ENCODE measurements around the gene USP27X.

- TF ChIP-seq CTCF (IDR thresholded peaks at IDR 0.05; ENCODE audit: insufficient read depth, low read depth, low read length) (peak; percentile 36), EZH2 (IDR thresholded peaks at IDR 0.05; ENCODE audit: insufficient read depth, low read length) (no peak)
These were observed 2.5 kb upstream of the USP27X start for GRCh38 chrX:49876750-49877149.

Measured in astrocyte (in vitro differentiated cells and primary cell).